Fibroblast of skin of right quadriceps (primary cell): ENCODE results near the gene KIAA1586.
"Not testable (repeated sequence)": the region's sequence is repeated elsewhere in the genome, so short reads cannot be mapped to it uniquely, and the experiment has no call there.

Experiments used
- DNase-seq: peaks from one replicate; pipeline ENCODE4 v3.0.0-alpha.2; 2013

Gene KIAA1586

DNA sequence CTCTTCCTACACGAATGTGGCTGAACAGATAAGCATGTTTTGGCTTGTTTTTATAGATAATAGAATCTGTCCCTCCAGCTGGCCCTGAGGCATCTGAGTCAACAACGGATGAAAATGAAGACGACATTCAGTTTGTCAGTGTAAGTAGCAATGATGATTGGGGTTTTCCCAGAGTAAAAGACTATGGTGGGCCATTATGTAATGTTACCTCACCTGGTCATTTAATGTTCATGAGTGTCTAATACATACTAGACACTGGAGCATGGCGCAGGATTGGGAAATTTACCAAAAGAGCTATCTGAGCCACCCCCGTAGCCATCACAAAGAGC lies 728 bp downstream of the KIAA1586 start:
- DNase-seq: not testable (repeated sequence)

DNA sequence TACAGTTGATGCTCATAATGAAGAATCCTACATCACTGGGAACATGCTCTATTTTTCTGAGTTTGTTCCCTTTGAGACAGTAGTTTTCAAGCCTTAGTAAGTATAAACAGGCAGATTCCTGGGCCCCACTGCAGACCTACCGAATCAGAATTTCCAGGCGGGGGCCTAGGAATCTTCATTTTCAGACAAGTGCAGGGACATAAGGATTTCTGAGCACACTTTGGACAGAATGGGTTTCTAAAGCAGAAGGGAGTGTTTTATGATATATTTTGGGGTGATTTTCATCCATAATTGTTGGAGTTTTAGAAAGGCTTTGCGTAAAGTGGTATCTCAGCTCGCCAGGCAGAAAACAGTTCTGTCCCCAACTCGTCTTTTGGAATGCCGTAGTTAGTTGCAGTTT lies 1.4 kb downstream of the KIAA1586 start:
- not testable (repeated sequence) for DNase-seq

DNA sequence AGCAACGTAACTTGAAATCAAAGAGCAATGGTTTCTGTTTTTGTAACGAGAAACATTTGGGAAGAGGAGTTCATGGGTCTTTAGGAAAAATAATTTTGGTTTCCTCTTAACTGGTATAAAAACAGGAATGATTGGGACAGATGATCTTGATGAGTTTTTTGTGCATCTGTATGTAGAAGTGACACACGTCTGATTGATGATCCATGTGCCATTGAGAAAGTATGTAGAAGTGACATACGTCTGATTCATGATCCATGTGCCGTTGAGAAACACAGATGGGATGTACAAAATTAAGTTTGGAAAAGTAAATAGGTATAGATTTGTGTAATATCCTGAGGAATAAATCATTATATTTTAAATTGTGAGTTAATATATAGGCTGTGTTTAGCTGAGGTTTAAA lies 2.1 kb downstream of the KIAA1586 start:
- DNase-seq: peak; percentile 14

DNA sequence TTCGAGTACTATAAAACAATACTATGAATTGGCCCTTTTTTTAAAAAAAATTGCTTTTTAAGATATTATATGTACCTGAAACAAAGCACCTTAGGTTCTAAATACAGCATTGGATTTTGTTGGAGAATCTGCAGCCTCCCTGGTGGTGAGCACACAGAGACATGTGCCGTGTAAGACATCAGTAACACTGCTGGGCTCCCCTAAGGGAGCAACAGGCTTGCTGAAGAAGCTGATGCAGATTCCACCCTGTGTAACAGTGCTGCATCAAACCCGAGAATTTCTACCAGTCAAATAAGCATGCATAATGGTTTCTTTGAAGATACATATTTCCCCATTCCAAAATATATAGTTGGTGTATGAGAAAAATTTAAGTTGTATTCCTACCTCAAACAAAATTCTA lies 17.4 kb downstream of the KIAA1586 start:
- no peak for DNase-seq

DNA sequence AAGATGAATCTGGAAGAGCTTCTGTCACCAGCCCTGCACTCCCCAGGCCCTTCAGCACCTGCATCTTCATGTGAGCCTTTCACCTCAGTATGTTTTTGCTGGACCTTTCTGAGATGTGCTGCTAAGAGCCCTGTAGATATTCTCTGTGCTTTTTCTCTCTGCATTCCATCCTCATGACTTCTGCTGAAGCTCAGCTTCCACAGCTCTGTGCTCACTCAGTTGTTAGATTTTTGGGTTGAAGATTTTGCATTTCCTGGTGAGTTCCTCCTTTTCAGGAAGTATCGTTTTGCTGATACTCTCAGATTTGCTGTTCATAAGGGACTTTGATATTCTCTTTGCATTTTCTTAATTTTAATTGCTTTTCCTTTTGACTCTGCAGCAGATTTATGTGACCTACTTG lies 18.3 kb downstream of the KIAA1586 start:
- peak; percentile 11 for DNase-seq

DNA sequence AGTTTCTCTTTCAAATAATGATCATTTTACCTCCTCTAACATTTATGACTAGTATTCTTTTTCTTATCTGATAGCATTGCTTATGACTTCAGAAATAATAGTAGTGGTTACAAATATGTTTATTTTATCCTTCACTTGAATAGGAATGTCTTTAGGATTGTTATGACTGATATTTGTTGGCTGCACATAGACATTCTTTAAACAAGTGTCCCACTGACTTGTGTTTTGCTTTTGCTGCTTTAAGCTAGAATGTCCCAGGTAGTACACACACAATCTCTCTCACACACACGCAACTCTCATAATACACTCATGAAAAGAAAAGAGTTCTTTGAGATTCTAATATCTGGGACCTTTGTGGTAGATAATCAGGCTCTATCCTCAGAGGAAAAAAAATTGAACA lies 21.6 kb downstream of the KIAA1586 start:
- DNase-seq: no peak

DNA sequence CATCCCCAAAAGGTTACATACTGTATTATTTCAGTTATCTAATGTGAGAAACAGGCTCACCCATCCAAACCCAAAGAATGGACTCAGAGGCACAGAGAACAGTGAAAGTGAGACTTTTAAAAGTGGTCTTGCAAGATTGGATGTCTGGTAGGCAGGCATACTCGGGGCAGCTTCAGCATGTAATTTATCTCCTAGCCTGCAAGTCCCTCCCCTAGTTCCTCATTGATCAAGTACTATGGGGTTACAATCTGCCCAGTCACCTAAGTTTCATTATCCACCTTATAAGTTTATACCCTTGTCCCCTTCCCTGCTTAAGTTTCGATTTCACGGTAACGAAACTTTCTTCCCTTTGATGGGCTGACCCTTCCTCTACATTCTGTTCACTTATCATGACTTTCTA lies 22.7 kb downstream of the KIAA1586 start:
- DNase-seq: no peak

DNA sequence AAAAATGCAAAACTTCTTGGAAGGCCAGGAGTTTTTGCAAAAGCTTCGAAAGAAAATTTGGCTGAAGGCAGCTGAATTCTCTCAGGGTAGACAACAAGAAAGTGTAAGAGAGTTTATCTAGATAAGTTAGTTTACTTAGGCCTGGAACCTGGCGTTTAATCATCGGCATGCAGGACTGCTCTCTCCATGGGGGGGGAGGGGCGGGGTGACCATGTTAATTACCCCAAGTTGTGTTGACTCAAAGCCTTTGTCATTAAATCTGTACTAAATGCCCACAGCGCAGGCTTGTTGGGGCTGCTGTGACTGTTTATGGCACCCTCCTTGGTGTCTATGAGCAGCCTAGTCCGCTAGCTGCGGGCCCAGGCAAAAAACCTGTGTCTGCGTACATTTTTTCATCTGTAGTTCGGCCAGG lies 23.4 kb downstream of the KIAA1586 start:
- DNase-seq: no peak

DNA sequence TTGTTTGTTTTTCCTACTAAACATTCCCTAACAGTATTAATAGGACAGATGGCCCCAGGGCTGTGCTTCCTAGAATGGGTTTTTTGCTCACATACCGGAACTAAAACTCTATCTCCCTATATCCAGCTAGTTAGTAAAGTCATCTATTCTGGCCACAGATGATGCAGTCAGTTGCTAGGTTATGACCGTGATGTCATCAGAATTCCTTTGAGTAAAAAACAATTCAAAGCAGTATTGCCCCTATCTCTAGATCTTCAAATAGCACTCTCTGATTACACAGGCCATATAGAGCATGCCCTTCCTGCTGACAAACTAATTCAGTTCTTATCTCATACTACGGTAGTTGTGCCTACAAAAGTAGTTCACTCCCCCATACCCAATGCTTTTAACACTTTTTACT lies 25.6 kb downstream of the KIAA1586 start:
- DNase-seq: no peak

DNA sequence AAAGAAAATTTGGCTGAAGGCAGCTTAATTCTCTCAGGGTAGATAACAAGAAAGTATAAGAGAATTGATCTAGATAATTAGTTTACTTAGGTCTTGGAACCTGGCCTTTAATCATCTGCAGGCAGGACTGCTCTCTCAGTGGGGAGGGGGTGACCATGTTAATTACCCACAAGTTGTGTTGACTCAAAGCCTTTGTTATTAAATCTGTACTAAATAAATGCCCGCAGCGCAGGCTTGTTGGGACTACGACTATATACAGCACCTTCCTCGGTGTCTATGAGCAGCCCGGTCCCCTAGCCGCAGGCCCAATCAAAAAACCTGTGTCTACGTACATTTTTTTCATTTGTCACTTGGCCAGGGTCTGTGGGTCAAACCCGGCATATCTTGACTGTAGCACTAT lies 27.9 kb downstream of the KIAA1586 start:
- DNase-seq: no peak

DNA sequence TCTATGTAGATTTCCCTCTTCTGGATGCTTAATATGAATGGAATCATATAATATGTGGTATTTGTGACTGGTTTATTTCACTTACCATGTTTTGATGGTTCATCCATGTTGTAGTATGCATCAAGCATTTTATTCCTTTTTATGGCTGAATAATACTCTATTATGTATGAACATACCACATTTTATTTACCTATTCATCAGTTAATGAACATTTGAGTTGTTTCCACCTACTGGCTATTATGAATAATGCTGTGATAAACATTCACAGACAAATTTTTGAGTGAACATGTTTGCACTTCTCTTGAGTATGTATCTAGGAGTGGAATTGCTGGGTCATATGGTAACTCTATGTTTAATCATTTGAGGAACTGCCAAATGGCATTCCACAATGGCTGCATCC lies 28.6 kb downstream of the KIAA1586 start:
- no peak for DNase-seq

DNA sequence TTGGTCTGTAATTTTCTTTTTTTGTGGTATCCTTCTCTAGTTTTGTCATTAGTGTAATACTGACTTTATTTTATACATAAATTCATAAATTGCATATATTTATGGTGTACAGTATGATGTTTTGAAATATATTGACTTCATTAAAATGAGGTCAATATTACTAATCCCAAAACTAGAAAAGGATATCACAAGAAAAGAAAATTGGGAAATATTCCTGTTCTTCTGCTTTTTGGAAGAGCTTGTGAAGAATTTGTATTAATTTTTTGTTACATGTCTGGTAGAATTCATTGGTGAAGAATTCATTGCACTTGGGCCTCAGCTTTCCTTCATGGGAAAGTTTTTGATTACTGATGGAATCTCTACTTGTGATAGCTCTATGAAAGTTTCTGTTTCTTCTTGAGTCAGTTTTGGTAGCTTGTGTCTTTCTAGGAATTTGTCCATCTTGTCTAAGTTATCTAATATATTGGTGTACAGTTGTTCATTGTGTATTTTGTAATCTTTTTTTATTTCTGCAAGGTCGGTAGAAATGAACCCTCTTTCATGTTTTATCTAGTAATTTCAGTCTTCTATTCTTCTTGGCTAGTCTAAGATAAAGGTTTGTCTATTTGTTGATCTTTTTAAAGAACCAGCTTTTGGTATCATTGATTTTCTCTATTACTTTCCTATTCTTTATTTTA lies 32.2 kb downstream of the KIAA1586 start:
- no peak for DNase-seq

DNA sequence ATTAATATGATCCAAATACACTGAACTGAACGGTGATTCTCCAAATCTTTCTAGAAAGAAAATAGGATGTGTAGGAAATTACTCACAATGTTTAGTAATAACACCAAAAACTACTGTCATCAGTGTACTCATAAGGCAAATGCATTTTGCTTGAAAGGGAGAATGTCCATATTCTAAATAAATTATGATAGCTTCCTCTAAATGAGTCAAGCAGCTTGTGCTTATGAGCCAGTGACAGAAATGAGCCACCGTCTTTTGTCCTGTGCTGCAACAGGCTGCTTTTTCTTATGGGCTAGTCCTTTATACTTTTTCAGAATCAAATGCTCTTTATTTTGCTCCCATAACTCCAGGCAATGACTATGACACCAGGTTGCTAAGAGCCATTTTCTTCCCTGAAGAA lies 39.0 kb downstream of the KIAA1586 start:
- no peak for DNase-seq

DNA sequence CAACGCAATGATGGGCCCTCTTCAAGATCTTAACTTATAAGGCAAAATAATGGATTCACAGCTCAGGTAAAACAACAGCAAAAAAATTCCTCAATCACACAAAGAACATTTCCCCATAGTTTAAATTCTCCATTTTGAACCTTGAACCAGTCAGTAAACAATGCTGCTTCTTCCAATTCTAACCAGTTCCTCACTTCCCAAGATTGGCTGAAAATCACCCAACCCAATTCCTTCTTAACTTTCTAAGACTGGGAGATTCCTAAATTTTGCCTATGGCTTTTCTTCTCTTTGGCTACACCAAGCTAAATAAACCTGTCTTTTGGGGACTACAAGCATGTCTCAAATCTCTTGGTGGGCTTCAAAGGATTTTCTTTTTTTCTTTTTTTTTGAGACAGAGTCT lies 40.4 kb downstream of the KIAA1586 start:
- no peak for DNase-seq

DNA sequence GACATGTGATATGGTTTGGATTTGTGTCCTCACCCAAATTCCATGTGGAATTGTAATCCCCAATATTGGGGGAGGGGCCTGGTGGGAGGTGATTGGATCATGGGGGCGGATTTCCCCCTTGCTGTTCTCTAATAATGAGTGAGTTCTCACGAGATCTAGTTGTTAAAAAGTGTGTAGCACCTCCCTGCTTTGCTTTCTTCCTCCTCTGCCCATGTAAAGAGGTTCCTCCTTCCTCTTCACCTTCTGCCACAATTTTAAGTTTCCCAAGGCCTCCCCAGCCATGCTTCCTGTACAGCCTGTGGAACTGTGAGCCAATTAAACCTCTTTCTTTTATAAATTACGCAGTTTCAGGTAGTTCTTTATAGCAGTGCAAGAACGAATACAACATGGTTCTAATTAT lies 41.4 kb downstream of the KIAA1586 start:
- DNase-seq: no peak

DNA sequence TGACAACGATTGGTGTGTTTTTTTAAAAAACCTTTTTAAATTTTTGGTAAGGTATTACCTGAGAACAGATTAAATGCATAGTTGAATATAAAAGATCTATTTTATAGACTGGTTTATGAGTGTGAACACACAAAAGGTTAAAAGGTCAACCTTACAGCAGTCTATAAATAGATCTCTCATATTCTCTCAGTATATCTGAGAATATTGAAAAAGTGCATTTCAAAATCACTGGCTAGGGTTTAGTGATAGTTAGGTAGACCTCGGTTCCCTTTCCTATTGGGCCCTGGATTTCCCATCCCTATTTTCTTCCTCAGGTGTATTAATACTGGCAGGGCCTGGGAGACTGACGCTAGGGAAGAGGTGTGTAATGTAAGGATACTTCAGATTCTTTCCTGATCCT lies 42.8 kb downstream of the KIAA1586 start:
- DNase-seq: no peak

DNA sequence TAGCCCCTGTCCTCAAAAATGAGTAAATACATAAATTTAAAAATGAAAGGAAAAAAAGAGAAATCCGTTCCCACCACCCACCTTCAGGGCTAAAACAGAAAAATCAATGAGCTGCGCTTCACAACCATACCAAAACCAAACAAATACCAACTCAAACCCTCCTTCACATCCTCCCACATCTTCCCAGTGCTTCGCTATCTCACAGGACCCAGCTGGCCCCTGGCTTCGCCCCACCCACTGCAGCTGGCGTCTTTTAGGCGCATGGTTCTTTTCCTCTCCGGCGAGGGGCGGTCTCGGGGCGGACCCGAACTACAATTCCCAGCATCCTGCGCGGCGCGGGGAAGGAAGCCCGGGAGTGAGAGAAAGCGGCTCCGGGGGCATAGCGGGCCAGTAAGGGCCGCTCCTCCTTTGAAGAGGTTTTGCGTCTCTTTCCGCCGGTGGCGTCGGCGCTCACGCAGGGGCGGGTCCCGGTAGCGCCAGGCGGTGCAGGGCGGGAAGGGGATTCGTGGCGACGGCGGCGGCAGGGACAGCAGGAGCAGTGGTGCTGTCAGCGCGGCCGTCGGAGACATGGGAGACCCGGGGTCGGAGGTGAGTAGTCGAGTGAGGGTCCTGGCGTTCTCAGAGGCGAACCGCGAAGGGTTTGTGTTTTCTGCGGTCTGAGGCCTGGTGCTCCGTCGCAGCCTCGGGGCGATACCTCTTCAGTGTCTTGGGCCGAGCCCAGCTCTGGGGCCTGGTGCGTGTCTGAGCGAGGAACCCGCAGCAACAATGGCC lies 43.4 kb downstream of the KIAA1586 start, which contains the start of gene ZNF451:
Gene ZNF451, plus strand, starts transcription at position 502 of the 771 bp plus-strand sequence. Its CDS starts 66 bp downstream, at position 568.
- DNase-seq: peak; percentile 97

DNA sequence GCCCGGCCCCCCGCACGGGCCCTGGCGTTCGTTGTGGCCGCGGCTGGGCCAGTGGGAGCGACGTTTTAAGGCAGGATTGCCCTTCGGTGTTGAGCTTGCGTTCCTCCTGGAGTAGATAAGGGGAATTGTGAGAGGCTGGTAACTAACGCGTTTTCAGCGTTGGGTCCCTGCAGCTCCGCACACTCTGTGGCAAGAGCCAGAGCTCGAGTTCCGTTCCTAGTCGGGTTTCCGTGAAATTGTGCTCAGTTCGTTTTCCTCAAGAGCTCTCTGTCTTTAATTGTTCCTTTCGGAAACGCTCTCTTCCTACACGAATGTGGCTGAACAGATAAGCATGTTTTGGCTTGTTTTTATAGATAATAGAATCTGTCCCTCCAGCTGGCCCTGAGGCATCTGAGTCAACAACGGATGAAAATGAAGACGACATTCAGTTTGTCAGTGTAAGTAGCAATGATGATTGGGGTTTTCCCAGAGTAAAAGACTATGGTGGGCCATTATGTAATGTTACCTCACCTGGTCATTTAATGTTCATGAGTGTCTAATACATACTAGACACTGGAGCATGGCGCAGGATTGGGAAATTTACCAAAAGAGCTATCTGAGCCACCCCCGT lies 44.1 kb downstream of the KIAA1586 start:
- not testable (repeated sequence) for DNase-seq

DNA sequence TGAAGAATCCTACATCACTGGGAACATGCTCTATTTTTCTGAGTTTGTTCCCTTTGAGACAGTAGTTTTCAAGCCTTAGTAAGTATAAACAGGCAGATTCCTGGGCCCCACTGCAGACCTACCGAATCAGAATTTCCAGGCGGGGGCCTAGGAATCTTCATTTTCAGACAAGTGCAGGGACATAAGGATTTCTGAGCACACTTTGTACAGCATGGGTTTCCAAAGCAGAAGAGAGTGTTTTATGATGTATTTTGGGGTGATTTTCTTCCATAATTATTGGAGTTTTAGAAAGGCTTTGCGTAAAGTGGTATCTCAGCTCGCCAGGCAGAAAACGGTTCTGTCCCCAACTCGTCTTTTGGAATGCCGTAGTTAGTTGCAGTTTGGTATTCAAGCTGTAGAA lies 44.9 kb downstream of the KIAA1586 start:
- DNase-seq: not testable (repeated sequence)

DNA sequence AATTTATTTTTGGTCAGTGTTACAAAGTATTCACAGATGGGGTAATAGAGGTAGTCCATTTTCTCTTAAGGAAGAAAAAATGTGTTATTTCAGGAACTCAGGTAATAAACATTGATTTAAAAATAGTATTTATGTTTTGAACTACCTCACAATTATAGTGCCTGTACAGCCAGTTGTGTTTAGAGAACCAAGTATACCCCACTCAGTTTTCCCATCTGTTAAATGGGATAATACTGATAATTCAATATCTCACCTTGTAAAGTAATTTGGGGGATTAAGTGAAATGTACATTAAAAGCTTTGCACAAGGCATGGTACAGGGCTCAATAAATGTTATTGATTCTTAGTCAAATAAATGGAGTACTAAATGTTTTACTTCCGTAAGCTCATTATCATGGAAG lies 48.2 kb downstream of the KIAA1586 start:
- DNase-seq: no peak

DNA sequence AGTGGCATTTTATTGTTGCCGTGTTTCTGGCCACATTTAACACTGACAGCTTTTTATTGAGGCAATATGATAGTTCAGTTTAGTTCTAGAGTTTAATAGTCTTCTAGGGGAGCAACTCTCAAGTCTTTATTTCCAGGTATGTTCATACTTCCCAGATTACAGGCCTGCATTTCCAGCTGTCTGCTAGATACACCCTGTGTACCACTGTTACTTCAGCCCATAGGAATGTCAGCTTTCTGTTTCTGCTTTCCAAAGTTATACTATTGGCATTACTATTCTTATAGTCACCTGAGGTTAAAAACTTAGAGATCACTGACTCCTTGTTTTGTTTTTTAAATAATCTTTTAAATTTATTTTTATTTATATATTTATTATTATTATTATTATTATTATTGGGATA lies 51.1 kb downstream of the KIAA1586 start:
- DNase-seq: peak; percentile 13

DNA sequence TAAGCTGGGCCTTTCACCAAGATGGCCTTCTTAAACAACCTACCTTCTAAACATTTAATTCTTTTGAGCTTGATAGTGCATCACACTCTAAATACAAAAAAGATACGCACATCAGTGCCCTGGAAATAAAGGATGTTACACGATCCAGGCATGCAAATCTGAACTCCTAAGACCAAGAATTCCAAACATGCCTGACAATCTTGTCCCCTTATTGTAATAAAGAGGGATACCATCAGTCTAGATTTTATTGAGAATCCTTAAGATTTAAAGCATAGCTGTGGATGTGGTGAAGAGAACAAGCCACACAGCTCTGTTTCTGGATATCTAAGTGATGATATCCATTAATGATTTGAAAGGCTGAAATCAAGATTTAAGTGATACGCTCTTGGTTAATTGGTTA lies 56.5 kb downstream of the KIAA1586 start:
- DNase-seq: peak; percentile 24

DNA sequence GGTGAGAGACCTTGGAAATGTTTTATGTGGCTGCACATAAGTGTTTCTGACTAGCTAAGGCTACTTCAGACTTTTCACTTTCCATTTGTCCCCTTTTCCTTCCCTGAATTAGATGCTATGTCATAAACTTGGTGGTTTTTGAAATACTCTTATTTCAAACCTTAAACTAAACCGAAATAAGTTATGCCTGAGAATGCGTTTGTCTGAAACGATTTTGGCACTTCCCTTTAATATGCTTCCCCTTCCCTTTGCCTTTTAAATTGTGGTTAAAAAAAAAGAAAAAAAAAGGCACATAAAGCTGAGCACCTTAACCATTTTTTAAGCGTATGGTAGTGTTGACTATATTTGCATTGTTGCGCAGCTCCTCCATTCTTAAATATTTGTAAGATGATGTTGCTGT lies 57.8 kb downstream of the KIAA1586 start:
- DNase-seq: no peak
